ENCODE data around the gene KLHL29.

KLHL29 gene

DNA sequence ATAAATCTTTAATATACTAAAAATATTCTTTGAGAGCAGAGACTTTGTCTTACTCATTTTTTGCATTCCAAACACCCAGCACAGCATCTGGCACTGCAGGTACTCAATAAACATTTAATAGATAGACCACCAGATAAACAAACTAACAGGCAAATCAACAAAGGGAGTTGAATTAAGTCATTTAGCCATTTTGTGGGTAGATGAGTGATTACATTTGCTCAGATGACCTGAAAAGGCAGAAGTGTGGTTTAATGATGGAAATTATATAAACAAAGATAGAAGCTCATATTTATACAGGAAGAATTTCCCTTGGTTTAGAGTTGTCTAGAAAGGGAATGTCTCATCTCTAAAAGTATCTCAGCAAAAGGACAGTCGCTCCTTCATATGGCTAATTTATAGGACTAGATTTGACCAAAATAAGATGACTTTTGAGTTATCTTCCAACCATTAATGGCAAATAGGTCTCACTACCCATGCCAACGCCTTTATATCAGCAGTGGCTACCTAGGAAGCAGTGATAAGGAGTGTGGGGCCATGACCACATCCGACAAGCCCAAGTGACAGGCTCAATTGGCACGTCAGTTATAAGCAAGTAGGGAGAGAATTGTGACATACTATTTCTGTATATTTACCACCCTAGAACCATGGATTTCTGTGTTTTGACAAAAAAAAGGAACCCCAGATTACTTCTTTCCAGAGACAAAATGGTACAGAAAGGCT is 368.5 kb downstream of the KLHL29 start:
- no peak overlapping the region for H3K18ac ChIP-seq (ENCODE audit: low read length)
- no peak overlapping the region for H3K27ac ChIP-seq (ENCODE audit: low read depth, low read length)
- H3K4me2 ChIP-seq (ENCODE audit: low read length), result no peak overlapping the region
- H3K79me2 ChIP-seq (ENCODE audit: control insufficient read depth, insufficient read depth, low read length, poor library complexity), result no peaks in the 10 kb centered on the region
- peaks cover 0 to 2% of the 10 kb centered on the region in 2 experiments for H3K4me1 ChIP-seq (ENCODE audit: control insufficient read depth in 1 of 2, insufficient read depth in 2 of 2, low read length in 2 of 2)
- H3K14ac ChIP-seq (ENCODE audit: low read length), result no peak overlapping the region
- no peak overlapping the region for H2BK12ac ChIP-seq (ENCODE audit: low read length)
- H2AK5ac ChIP-seq (ENCODE audit: low read length), result no peak overlapping the region
- no peak overlapping the region for H3K23ac ChIP-seq (ENCODE audit: low read length)
- H3K27me3 ChIP-seq (ENCODE audit: insufficient read depth, low read length), result no peaks in the 10 kb centered on the region
- H3K9ac ChIP-seq (ENCODE audit: low read length), result no peak overlapping the region
- no peak overlapping the region for H2BK5ac ChIP-seq (ENCODE audit: low read depth, low read length, poor library complexity)
- WGBS (ENCODE audit: extremely low coverage, insufficient coverage, insufficient read length), result no CpG with 5 or more reads among the region's 4 CpGs
- H3K4ac ChIP-seq (ENCODE audit: low read depth, low read length), result no peak overlapping the region
- H3K79me1 ChIP-seq (ENCODE audit: low read length), result no peaks in the 10 kb centered on the region
- no peak overlapping the region for H2AFZ ChIP-seq (ENCODE audit: insufficient read depth, low read length, poor library complexity)
- H4K12ac ChIP-seq (ENCODE audit: low read depth, low read length), result no peak overlapping the region
- H3K36me3 ChIP-seq (ENCODE audit: control insufficient read depth in 1 of 2, insufficient read depth in 2 of 2, low read length in 2 of 2), result peaks cover 0 to 3% of the 10 kb centered on the region in 2 experiments
- no peak overlapping the region for H4K8ac ChIP-seq (ENCODE audit: low read depth, low read length)
- no peak overlapping the region for H3K4me3 ChIP-seq (ENCODE audit: low read depth, low read length)
- H2BK120ac ChIP-seq (ENCODE audit: insufficient read depth, low read length, poor library complexity), result no peak overlapping the region
- DNase-seq, result peak; percentile 19 to 21
- no peak overlapping the region for H4K91ac ChIP-seq (ENCODE audit: low read depth, low read length)
- H3K9me3 ChIP-seq (ENCODE audit: insufficient read depth, low read depth, low read length), result peaks cover 1% of the 10 kb centered on the region

DNA sequence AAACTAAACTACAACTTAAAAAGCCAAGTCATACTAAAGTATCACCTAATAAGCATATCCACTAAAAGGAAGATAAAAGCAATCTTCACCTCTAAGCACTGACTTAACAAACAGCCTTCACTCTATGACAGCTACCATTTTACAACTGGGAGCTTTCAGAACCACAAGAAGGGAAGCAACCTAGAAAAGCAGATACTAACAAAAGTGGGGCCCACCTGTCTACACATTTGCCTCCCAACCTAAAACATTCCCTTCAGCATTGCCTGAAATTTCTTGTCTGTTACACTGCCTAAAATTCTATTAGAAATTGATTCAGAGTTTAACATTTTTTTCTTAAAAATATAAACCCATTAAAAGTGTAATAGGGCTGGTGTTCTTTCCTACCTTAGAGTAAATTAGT is 370.0 kb downstream of the KLHL29 start:
- Histone ChIP-seq H3K27me3 (ENCODE audit: insufficient read depth, low read length) (no peaks in the 10 kb centered on the region), H3K79me2 (ENCODE audit: control insufficient read depth, insufficient read depth, low read length, poor library complexity) (no peaks in the 10 kb centered on the region), H2BK12ac (ENCODE audit: low read length) (no peak overlapping the region), H3K79me1 (ENCODE audit: low read length) (no peaks in the 10 kb centered on the region), H3K36me3 (ENCODE audit: control insufficient read depth in 1 of 2, insufficient read depth in 2 of 2, low read length in 2 of 2) (peaks cover 0 to 3% of the 10 kb centered on the region in 2 experiments), H2BK120ac (ENCODE audit: insufficient read depth, low read length, poor library complexity) (no peak overlapping the region), H3K4me2 (ENCODE audit: low read length) (no peak overlapping the region), H3K27ac (ENCODE audit: low read depth, low read length) (no peak overlapping the region), H3K14ac (ENCODE audit: low read length) (no peak overlapping the region), H4K91ac (ENCODE audit: low read depth, low read length) (no peak overlapping the region), H3K9ac (ENCODE audit: low read length) (no peak overlapping the region), H3K18ac (ENCODE audit: low read length) (no peak overlapping the region), H2AFZ (ENCODE audit: insufficient read depth, low read length, poor library complexity) (no peak overlapping the region), H4K12ac (ENCODE audit: low read depth, low read length) (no peak overlapping the region), H3K4me3 (ENCODE audit: low read depth, low read length) (no peak overlapping the region), H3K9me3 (ENCODE audit: insufficient read depth, low read depth, low read length) (peaks cover 1% of the 10 kb centered on the region), H2AK5ac (ENCODE audit: low read length) (no peak overlapping the region), H2BK5ac (ENCODE audit: low read depth, low read length, poor library complexity) (no peak overlapping the region), H3K4me1 (ENCODE audit: control insufficient read depth in 1 of 2, insufficient read depth in 2 of 2, low read length in 2 of 2) (peaks cover 0 to 2% of the 10 kb centered on the region in 2 experiments), H4K8ac (ENCODE audit: low read depth, low read length) (no peak overlapping the region), H3K4ac (ENCODE audit: low read depth, low read length) (no peak overlapping the region), H3K23ac (ENCODE audit: low read length) (no peak overlapping the region)
- no peak for DNase-seq

DNA sequence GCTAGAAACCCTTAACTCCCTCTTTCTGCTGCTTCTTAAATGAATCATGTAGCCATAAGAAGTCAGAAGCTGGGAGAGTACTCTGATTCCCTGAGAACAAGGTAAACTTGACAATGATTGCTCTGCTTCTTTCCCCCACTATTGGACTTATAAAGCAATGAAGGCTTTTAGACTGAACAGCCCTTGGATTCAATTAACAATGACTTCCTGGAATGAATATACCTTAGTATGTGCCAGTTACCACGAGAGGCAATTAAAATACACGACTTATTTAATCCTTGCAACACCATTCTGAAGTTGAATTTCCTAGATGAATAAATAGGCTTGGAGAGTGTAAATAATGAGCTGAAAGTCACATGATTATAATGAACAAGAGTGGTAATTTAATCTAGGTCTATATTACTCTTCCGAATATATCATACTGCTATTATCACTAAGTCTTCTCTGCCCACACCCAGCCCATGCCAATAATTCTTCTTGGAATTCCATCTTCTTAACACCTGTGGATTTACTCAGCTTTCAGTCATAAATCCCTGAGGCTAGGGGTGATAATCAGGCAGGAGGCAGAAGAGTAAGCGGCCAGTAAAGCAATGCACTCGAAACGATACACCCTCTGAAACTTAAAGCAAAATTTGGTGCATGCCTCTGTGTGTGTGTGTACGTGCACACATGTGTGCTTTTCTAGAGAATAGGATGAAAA is 371.8 kb downstream of the KLHL29 start:
- peaks cover 0 to 2% of the 10 kb centered on the region in 2 experiments for H3K4me1 ChIP-seq (ENCODE audit: control insufficient read depth in 1 of 2, insufficient read depth in 2 of 2, low read length in 2 of 2)
- no peak overlapping the region for H2BK120ac ChIP-seq (ENCODE audit: insufficient read depth, low read length, poor library complexity)
- H4K91ac ChIP-seq (ENCODE audit: low read depth, low read length), result no peak overlapping the region
- H3K9me3 ChIP-seq (ENCODE audit: insufficient read depth, low read depth, low read length), result peaks cover 1% of the 10 kb centered on the region
- no peak overlapping the region for H3K14ac ChIP-seq (ENCODE audit: low read length)
- H3K4me2 ChIP-seq (ENCODE audit: low read length), result no peak overlapping the region
- H2BK5ac ChIP-seq (ENCODE audit: low read depth, low read length, poor library complexity), result no peak overlapping the region
- H3K9ac ChIP-seq (ENCODE audit: low read length), result no peak overlapping the region
- no peak overlapping the region for H3K18ac ChIP-seq (ENCODE audit: low read length)
- no peak overlapping the region for H3K4me3 ChIP-seq (ENCODE audit: low read depth, low read length)
- H3K79me2 ChIP-seq (ENCODE audit: control insufficient read depth, insufficient read depth, low read length, poor library complexity), result no peaks in the 10 kb centered on the region
- H4K12ac ChIP-seq (ENCODE audit: low read depth, low read length), result no peak overlapping the region
- no peak overlapping the region for H3K23ac ChIP-seq (ENCODE audit: low read length)
- H2AK5ac ChIP-seq (ENCODE audit: low read length), result no peak overlapping the region
- WGBS (ENCODE audit: extremely low coverage, insufficient coverage, insufficient read length), result no CpG with 5 or more reads among the region's 7 CpGs
- H2BK12ac ChIP-seq (ENCODE audit: low read length), result no peak overlapping the region
- no peaks in the 10 kb centered on the region for H3K79me1 ChIP-seq (ENCODE audit: low read length)
- H3K4ac ChIP-seq (ENCODE audit: low read depth, low read length), result no peak overlapping the region
- H3K27me3 ChIP-seq (ENCODE audit: insufficient read depth, low read length), result no peaks in the 10 kb centered on the region
- no peak overlapping the region for H2AFZ ChIP-seq (ENCODE audit: insufficient read depth, low read length, poor library complexity)
- peaks cover 0 to 5% of the 10 kb centered on the region in 2 experiments for H3K36me3 ChIP-seq (ENCODE audit: control insufficient read depth in 1 of 2, insufficient read depth in 2 of 2, low read length in 2 of 2)
- DNase-seq, result peak; percentile 64 to 87
- no peak overlapping the region for H4K8ac ChIP-seq (ENCODE audit: low read depth, low read length)
- no peak overlapping the region for H3K27ac ChIP-seq (ENCODE audit: low read depth, low read length)

DNA sequence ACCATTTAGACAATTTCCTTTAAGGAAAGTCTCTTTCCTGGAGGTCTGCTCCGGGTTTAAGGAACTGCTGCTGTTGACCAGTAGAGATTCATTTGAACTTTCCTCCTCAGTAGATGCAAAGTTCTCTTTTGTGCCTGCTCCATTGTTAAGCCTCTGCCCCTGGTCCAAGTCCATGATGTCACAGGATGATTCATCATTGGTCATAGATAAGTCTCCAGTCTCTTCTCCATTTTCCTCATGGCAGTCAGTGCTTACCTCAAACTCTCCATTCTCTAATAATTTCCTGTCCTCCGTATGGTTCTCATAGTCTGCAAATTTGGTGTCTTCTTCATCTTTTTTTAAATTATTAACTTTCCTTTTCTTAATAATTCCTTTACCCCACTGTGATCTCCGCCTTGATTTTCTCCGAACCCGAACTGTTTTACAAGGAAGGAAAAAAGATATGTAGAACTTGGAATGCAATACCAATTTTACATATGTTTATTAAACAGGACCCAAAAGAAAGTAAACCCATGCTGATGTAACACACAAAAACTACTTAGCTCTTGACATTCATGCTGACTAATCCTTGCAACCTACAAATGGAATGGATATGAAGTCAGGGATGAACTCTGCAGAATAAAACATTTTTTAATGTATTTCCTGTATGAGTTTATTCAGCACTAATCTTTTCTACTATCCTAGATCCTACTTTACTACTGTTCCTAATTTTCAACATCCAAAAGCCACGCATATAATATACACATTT is 372.9 kb downstream of the KLHL29 start:
- no peak overlapping the region for H4K8ac ChIP-seq (ENCODE audit: low read depth, low read length)
- H3K36me3 ChIP-seq (ENCODE audit: control insufficient read depth in 1 of 2, insufficient read depth in 2 of 2, low read length in 2 of 2), result peaks cover 0 to 5% of the 10 kb centered on the region in 2 experiments
- peaks cover 0 to 2% of the 10 kb centered on the region in 2 experiments for H3K4me1 ChIP-seq (ENCODE audit: control insufficient read depth in 1 of 2, insufficient read depth in 2 of 2, low read length in 2 of 2)
- H3K9ac ChIP-seq (ENCODE audit: low read length), result no peak overlapping the region
- 100% methylated on average over 3 of the region's 6 CpGs for WGBS (ENCODE audit: extremely low coverage, insufficient coverage, insufficient read length)
- no peak overlapping the region for H3K4me2 ChIP-seq (ENCODE audit: low read length)
- no peak overlapping the region for H3K4me3 ChIP-seq (ENCODE audit: low read depth, low read length)
- no peak overlapping the region for H2BK120ac ChIP-seq (ENCODE audit: insufficient read depth, low read length, poor library complexity)
- H3K4ac ChIP-seq (ENCODE audit: low read depth, low read length), result no peak overlapping the region
- H4K91ac ChIP-seq (ENCODE audit: low read depth, low read length), result no peak overlapping the region
- H2BK12ac ChIP-seq (ENCODE audit: low read length), result no peak overlapping the region
- no peak overlapping the region for H4K12ac ChIP-seq (ENCODE audit: low read depth, low read length)
- no peak overlapping the region for H3K23ac ChIP-seq (ENCODE audit: low read length)
- H3K27me3 ChIP-seq (ENCODE audit: insufficient read depth, low read length), result no peaks in the 10 kb centered on the region
- peaks cover 1% of the 10 kb centered on the region for H3K9me3 ChIP-seq (ENCODE audit: insufficient read depth, low read depth, low read length)
- no peak overlapping the region for H3K18ac ChIP-seq (ENCODE audit: low read length)
- no peak overlapping the region for H2BK5ac ChIP-seq (ENCODE audit: low read depth, low read length, poor library complexity)
- peak; percentile 23 to 80 for DNase-seq
- H3K14ac ChIP-seq (ENCODE audit: low read length), result no peak overlapping the region
- H3K79me2 ChIP-seq (ENCODE audit: control insufficient read depth, insufficient read depth, low read length, poor library complexity), result no peaks in the 10 kb centered on the region
- no peak overlapping the region for H3K27ac ChIP-seq (ENCODE audit: low read depth, low read length)
- no peaks in the 10 kb centered on the region for H3K79me1 ChIP-seq (ENCODE audit: low read length)
- H2AK5ac ChIP-seq (ENCODE audit: low read length), result no peak overlapping the region
- H2AFZ ChIP-seq (ENCODE audit: insufficient read depth, low read length, poor library complexity), result no peak overlapping the region
